GM21390 (cell line): ENCODE data around the gene FUS.

ENCODE experiments used
- ATAC-seq: cut with Tn5 transposase; IDR thresholded peaks from one replicate; pipeline ENCODE4 v1.9.1; 2021; ENCODE audit not compliant: unreplicated experiment

Gene FUS

DNA sequence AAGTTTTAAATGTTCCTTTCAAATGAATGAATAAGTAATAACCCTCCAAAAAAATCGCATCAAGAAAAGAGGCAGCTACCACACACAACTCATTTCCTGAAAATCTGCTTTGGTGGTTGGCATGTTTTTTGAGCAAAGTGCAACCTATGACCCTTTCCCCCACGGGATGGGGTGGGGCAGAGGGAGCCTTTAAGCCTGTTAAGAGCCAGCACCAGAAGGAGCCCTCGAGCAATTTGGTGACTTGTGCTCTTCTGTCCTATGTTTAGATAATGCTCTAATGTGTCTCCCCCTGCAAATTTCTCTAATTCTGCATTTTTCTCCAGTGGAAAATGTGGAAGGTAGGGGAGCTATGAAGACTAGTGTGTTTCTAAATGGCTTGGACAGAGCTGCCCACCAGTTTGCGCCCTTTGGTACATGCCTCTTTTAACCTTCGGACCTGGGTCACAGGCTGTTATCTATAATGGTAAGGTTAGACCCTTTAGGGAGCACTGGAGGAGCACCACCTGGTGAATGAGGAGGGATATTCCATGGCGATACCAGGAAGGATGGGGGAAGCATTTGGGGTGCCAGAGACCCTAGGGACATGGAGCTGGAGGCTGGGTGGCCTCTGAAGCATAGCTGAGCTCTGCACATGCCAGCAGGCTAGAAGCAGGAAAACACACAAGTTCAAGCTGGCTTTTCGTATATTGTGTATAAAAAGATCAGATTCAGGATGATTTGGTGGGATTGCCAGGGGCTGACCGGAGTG, 21.1 kb downstream of the FUS start:
- ATAC-seq, result no peak

DNA sequence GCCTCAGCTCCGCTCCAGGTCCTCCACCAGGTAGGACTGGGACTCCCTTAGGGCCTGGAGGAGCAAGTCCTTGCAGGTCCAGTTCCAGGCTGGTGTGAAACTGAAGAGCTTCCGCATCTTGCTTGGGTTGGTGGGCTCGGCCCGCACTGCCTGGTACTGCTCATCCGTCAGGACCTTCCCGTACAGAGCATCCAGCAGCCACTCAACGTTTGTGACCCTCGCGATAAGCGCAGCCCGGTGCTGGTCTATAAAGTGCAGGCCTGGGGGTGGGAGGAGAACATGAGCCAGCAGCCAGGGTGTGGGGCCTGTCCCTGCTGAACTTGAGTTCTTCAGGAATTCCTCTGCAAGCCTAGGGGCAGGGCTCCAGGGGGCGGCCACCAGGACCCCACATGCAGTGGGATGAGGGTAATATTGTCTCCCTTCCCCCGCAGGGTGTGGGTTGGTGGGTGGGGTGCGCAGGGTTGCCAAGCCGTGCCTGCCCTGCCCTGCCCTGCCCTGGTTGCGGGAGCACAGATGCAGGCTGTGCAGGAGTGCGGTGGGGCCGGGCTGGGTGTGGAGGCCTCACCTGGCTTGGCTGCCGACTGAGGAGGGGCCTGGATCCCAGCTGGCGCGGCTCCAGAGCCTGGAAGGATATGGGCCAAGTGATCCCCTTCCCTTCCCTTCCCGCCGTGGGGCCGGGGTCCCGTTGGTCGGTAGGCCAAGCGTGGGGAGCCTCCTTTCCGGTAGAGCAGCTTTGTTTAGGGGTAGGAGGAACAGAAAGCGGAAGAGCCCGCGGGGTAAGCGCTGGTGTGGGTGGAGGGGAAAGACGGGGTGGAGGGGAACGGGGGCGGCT, 21.9 kb downstream of the FUS start:
- ATAC-seq, result peak; percentile 49

DNA sequence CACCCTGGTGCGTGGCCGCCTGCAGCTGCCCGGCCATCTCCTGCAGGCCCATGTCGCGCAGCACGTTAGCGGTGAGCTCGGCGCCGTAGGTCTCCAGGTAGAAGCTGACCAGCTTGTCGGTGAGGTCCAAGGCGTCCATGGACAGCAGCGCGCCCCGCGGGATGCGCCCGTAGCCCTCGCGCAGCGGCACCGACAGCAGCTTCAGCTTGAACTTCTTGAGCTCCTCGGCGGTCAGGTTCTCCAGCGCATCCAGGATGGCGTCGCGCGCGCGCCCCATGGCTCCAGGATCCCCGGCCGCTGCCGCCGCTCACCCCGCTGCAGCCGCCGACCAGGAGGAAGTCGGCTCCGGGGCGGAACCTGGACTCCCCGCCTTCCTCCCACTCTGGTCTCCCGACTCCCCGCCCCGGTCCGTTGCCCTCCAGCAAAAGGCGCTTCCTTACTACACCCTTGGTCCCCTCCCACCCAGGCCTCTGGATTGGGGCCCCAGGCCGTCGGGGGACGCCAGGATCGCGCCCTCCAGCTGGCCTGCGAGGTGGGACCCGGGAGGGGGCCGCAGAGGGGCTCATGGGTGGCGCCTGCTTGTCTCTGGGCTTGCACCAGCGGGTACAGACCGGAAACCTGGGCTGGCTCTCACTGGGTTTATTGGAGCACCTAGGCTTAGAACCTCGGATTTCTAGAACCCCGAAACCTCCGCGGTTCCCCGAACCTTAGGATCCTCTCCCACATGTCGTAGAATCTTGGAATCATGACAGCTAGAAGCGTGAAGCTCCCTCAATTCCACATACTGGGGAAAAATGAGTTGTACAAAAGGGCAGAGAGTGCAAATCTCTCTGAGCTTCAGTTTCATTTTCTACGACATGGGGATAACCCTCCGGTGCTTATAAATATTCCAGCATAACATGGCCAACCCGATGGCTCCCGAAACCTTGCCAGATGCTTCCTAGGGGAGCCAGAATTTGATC, 22.8 kb downstream of the FUS start, which contains the start of gene PYCARD:
Gene PYCARD, minus strand, starts transcription at position 347 of the 962 bp plus-strand sequence. Its CDS starts 70 bp downstream, at position 277.
- peak; percentile 47 for ATAC-seq

DNA sequence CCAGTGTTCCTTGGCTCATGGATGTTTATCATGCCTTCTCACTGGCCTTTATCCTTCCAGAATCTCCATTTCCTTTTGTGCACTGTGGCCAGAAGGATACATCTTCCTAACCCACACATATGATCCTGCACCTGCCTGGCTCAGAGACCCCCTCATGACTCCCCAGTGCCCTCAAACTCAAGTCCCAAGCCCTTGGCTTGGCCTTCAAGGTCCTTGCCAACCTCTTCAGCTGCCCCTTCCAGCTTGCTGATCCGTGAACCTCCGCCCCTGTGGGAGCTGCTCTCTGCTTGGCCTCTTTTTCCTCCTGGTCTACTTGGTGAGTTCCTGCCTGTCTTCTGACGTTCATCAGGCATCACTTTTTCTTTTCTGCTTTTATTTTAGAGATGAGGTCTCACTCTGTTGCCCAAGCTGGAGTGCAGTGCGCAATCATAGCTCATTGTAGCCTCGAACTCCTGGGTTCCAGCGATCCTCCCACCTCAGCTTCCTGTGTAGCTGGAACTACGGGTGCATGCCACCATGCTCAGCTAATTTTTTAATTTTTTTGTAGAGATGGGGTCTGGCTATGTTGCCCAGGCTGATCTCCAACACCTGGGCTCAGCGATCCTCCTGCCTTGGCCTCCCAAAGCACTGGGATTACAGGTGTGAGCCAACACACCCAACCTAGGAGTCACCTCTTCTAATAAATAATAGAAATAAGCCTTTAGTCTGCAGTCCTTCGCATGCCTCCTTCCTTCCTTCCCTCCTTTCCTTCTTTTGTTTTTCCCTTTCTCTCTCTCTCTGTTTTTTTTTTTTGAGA, 25.1 kb downstream of the FUS start:
- no peak for ATAC-seq

DNA sequence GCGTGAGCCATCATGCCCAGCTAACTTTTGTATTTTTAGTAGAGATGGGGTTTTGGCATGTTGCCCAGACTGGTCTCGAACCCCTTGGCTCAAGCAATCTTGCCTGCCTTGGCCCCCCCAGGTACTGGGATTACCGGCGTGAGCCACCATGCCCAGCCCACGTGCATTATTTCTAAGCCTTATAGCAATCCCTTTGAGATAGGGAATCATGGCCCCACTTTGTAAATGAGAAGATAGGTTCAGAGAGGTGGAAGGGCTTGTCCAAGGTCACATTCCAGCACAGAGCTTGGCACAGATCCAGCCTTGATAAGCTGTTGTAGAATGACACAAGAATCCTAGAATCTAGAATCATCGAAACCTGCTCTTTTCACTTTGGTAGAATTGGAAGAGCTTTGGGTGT, 26.8 kb downstream of the FUS start:
- no peak for ATAC-seq

DNA sequence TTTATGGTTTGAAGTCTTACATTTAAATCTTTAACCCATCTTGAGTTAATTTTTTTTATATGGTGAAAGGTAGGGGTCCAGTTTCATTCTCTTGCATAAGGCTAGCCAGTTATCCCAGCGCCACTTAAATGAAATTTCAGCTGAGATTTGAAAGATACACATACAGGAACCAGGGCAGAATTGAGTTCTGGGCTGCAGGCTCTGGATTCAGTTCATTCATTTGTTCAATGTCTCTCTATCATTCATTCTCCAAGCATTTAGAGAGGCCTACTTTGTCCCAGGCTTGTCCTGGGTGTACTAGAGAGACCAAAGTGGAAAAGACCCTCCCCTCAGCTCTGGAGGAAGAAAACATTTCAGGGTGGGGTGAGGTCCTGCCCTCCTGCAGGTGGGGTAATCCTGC, 33.4 kb downstream of the FUS start:
- ATAC-seq, result no peak

DNA sequence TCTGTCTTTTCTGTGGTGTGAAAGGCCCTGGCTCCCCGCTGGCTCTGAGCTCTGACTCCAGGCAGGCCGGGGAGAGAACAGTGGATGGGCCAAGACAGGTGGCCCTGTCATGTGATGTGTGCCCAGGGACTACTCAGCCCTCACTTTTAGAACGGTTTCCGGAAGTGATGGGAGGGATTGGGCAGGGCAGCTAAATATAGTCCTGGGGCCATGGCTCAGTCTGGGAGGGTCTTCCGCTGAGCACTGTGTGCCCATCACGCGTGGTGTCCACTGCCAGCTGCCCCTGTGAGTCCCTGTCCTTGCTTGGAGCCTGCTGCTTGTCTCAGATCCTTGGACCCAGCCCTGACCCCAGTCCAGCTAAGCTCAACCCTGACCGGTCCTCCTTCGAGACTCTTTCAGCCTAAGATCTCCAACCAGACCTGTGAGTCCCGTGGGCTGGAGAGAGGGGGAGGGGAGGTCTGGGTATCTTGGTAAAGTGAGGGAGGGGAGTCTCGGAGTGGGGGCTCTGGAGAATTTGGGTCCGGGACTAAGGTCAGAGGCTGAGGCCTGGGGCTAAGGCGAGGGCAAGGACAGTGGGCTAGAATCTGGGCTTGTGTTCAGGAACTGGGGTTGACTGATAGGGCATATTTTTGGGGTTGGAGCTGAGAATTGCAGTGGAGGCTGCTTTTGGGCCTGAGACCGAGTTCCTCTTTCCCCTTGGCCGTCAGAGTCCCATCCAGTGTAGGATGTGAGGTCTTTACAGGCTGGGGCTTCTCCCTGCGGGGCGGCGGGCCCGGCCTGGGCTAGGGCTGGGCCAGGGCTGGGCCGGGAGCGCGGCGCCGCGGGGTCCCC, 34.2 kb downstream of the FUS start, which contains the start of gene TRIM72:
Gene TRIM72, plus strand, starts transcription at position 243 of the 831 bp plus-strand sequence. CDS start 620 bp downstream, outside the sequence.
- ATAC-seq, result no peak

DNA sequence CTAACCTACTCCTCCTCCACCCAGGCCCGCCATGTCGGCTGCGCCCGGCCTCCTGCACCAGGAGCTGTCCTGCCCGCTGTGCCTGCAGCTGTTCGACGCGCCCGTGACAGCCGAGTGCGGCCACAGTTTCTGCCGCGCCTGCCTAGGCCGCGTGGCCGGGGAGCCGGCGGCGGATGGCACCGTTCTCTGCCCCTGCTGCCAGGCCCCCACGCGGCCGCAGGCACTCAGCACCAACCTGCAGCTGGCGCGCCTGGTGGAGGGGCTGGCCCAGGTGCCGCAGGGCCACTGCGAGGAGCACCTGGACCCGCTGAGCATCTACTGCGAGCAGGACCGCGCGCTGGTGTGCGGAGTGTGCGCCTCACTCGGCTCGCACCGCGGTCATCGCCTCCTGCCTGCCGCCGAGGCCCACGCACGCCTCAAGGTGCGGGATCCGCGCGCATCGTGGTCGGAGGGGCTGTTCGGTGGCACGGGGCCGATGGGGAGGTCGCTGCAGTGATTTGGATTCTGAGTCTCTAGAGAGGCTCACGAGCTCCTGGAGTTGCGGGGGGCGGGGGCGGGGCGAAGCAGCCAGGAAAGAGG, 34.9 kb downstream of the FUS start:
- no peak for ATAC-seq

DNA sequence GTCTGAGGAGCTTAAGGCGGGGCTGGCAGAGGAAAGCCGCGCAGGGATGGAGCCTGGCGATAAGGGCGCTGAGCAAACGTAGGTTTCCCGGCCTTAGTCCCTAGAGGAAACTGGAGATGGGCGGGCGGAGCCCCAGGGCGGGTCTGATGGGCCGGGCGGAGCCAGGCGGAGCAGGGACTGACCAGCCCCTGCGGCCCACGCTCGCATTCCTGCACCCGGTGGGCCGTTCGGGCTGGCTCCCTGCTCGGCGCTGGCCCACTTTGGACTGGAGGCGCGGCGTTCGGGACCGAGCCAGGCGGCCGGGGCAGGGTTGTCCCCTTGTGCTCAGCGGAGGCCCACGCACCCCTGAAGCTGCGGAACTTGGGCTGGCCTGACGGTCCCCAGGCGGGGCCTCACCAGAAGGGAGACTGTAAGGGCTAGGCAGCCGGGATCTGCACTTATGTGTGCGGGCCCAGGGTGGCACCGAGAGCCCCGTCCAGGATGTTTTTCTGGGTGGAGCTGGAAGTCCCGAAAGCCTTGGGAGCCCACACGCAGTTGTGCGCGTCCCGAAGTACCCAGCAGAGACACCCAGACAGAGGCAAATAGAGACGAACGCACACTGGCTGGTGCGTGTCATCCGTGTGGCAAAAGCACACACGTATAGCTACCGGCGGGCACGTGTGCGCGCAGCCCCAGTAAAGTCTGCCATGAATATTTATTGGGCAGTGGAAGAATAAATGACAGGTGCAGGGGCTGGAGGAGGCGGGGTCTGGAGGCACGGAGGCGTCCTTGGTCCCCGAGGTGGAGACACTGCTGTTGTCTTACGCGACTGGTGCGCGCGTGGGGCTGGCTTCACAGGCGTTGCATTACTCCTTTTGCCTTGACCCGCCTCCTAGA, 35.6 kb downstream of the FUS start:
- ATAC-seq, result no peak

DNA sequence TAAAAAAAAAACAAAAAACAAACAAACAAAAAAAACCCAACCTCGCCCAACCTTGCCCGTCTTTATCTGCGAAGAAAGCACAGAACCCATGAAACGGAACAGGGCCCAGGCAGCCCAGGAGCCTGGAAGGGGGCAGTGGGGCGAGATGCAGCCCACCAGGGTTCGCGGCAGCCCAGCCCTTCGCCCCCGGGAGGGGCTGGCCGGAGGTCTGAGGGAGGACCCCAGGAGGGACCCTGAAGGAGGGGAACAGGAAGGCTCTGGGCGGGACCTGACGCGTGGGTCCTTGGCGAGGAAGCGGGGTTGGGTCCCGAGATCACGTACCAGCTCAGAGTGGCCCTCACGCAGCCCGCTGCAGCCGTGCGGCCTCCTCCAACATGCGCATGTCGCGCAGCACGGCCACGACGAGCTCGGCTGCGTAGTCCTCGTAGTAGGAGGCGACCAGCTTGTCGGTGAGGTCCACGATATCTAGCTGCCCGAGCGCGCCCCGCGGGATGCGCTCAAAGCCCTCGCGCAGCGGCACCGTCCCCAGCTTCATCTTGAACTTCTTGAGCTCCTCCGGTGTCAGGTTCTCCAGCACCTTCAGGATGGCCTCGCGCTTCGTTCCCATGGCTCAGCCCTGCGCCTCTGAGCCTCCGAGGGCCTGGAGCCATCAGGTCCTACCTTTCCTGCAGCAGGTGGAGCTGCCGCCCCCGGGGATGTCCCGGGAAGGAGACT, 36.6 kb downstream of the FUS start, which contains the start of gene PYDC1:
Gene PYDC1, minus strand, starts transcription at position 714 of the 714 bp plus-strand sequence. Its CDS starts 107 bp downstream, at position 607.
- no peak for ATAC-seq

DNA sequence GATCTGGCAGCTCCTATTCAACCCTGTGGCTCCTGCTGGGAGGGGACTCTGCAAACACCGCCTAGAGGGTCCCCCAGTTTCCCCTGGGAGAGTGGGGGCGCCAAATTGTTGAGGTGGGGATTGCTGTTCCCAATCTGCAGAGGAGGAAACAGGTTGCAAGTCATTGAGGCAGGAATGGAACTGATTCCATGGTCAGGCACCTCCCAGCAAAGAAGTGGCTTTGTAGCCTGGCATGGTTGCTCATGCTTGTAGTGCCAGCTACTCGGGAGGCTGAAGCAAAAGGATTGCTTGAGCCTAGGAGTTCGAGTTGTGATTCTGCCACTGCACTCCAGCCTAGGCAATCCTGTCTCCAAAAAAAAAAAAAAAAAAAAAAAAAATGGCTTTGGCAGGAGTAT, 37.2 kb downstream of the FUS start:
- ATAC-seq, result no peak

DNA sequence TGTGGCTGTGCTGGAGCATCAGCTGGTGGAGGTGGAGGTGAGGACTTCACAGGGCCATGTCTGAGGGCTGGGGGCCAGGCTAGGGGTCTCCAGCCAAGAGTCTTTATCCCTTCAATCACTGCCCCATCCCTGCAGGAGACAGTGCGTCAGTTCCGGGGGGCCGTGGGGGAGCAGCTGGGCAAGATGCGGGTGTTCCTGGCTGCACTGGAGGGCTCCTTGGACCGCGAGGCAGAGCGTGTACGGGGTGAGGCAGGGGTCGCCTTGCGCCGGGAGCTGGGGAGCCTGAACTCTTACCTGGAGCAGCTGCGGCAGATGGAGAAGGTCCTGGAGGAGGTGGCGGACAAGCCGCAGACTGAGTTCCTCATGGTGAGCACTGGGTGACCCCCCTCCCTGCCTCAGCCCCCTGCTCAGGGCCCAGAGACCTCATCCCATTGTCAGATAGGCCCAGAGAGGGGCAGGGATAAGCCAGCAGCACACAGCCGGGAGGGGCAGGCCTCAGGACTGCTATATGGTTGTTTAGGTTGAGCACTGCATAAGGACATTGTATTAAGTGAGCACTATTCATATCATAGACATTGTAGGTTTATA, 39.3 kb downstream of the FUS start:
- ATAC-seq, result no peak

DNA sequence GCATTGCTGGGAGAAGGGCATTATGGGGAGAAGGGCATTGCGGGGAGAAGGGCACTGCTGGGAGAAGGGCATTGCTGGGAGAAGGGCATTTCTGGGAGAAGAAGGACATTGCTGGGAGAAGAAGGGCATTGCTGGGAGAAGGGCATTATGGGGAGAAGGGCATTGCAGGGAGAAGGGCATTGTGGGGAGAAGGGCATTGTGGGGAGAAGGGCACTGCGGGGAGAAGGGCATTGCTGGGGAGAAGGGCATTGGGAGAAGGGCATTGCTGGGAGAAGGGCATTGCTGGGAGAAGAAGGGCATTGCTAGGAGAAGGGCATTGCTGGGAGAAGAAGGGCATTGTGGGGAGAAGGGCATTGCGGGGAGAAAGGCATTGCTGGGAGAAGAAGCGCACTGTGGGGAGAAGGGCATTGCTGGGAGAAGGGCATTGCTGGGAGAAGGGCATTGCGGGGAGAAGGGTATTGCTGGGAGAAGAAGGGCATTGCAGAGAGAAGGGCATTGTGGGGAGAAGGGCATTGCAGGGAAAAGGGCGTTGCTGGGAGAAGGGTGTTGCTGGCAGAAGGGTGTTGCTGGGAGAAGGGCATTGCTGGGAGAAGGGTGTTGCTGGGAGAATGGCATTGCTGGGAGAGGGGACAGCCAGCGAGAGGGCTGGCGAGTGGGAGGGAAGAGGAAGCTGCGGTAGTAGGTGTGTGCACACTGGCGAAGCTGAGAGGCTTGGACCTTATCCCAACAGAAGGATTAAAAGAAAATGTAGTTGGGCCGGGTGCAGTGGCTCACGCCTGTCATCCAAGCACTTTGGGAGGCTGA, 41.6 kb downstream of the FUS start:
- no peak for ATAC-seq

DNA sequence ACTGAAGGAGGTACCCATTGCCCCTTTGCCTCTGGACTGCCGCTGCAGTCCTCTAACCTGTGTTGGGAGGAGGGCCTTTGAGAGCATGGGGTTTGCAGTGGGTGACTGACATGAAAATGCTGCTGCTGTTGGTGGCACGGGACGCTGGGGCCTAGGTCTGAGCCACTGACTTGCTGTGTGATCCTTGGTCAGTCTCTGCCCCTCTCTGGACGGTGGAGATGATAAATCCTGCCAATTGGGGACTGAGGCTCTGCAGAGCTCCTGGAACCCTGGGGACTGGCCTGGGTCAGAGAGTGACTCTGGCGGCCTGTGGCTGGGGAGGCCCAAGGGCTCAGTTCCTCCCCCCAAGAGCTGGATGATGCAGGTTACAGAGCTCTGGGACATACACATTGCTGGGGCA, 43.1 kb downstream of the FUS start:
- no peak for ATAC-seq

DNA sequence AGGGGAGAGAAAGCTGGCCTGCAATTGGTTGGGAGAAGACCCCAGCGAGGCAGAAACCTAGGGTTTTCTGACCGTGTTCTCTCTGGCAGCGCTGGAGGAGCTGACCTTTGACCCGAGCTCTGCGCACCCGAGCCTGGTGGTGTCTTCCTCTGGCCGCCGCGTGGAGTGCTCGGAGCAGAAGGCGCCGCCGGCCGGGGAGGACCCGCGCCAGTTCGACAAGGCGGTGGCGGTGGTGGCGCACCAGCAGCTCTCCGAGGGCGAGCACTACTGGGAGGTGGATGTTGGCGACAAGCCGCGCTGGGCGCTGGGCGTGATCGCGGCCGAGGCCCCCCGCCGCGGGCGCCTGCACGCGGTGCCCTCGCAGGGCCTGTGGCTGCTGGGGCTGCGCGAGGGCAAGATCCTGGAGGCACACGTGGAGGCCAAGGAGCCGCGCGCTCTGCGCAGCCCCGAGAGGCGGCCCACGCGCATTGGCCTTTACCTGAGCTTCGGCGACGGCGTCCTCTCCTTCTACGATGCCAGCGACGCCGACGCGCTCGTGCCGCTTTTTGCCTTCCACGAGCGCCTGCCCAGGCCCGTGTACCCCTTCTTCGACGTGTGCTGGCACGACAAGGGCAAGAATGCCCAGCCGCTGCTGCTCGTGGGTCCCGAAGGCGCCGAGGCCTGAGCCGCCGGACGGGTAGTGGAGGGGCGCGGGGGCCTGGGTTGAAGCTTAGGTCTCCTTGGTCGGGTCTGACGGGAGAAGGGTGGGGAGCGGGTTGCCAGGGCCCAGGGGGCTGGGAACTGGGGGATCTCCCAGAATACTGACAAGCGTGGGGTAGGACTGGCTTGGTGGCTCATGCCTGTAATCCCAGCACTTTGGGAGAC, 44.4 kb downstream of the FUS start:
- ATAC-seq, result no peak
